GM19043 (cell line): ENCODE measurements around the gene MOGAT3.

Experiments used
- ATAC-seq: cut with Tn5 transposase; IDR thresholded peaks from one replicate; pipeline ENCODE4 v1.9.1; 2021; ENCODE audit warnings: low read depth; ENCODE audit not compliant: unreplicated experiment

MOGAT3 gene, protein sequence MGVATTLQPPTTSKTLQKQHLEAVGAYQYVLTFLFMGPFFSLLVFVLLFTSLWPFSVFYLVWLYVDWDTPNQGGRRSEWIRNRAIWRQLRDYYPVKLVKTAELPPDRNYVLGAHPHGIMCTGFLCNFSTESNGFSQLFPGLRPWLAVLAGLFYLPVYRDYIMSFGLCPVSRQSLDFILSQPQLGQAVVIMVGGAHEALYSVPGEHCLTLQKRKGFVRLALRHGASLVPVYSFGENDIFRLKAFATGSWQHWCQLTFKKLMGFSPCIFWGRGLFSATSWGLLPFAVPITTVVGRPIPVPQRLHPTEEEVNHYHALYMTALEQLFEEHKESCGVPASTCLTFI

DNA sequence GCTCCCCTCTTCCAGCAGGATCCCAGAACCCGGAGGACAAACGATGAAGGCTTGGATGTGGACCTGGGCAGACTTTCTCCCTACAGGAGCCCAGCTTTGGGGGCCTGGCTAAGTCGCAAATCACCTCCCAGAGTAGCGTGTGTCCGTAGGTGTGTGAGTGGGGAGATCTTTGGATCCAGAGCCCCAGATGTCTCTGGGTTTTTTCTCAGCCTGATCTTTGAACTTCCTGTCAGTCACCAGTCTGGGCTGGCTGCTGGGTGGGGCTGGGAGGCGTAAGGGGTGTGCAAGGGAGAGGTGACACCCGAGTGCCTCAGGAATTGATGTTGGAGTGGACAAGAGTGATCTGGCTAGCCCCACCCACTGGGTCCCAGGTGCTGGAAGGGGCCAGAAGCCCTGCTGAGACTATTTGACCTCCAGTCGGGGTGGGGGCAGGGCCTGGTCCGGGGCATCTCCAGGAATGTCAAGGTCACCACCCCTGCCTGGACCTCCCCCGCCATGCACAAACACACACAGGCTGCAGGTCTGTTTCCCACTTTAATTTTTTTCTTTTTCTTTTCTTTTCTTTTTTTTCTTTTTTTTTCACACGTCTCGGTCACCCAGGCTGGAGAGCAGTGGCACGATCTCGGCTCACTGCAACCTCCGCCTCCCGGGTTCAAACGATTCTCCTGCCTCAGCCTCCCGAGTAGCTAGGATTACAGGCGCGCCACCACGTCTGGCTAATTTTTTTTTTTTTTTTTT is at the start of gene MOGAT3:
MOGAT3 (minus strand) TSS at position 175 of the 738 bp plus-strand sequence. CDS start 182 bp downstream, outside the sequence.
- ATAC-seq: no peak

DNA sequence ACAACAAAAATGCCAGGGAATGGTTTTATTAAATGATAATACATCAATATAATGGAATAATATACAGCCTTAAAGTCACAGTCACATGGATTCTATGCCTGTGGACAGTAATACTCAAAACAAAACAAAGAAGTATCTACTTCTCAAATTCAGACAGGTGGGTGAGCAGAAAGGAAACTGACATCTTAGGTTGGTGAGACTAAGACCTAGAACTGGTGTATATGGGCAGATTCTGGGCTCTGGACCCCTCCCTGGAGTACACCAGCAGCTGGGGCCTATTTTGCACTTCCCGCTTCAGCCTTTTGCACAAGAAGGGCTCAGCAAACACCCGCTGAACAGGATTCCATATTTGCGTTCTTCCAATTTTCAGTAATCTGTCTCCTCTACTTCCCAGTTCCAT is 49.5 kb upstream of the MOGAT3 start:
- ATAC-seq: no peak

DNA sequence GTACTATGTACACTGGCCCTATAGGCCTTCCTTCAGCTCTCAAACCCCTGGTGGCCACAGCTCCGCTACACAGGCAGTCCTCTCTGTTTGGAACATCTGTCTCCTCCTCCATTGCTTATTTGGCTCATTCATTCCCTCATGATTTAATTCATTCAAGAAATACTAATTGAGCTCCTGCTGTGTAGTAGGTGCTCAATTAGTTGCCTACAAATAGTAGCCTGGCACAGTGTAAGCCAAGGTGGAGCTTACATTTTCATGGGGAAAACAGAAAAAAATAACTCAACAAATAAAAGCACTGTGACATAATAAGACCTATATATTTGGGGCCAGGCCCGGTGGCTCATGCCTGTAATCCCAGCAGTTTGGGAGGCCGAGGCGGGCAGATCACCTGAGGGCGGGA is 47.4 kb upstream of the MOGAT3 start:
- no peak for ATAC-seq

DNA sequence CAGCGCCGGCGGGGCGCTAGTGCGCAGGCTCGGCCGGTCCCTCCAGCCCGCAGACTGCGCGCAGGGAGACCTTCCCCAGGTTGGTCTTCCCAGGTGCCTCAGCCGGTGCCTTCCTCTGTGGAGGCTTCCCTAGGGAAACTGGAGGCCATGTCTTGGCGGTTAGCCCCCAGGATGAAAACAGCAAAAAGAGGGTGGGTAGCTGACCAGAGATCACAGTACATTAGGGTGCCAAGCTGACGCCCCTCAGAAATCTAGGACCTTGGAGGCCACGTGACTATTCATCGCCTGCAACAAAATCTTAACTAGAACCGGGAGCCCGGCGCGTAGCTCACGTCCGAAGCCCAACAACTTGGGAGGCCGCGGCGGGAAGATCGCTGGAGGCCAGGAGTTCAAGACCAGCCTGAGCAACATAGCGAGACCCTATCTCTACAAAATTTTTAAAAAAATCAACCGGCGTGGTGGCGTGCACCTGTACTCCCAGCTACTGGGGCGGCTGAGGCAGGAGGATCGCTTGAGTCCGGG is 44.4 kb upstream of the MOGAT3 start:
- ATAC-seq: no peak

DNA sequence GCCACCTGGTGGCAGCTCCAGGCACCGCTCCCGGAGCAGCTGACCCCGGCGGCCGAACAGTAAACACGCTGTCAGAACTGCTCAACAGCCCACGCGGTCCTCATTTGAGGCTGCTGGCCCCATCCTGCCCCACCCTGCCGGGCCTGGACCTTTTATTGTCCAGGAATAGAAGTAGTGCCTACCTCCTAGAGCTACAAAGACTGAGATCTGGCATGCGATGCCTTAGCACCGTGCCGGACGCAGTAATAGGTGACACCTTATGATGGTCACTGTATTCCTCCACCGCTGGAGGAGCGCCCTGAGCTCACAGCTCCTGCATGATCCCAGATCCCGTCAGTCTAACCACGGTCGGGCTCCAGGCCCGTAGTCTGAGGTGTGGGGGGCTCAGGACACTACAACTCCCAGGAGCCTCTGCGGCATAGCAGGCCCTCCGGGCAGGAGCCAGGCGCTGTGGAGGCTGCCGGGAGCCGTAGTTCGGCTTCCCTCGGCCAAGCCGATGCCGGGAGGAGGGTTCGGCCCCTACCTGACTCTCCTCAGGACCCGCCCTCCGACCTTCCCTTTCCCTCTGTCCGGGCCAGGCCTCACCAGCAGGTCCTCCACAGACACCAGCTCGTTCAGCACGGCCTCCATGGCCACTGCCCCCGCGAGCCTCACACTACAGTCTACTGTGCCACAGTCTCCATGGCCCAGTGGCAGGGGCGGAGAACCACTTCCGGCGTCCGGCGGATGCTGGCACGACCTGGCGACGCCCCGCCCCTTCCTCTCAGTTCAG is 43.7 kb upstream of the MOGAT3 start, which contains the start of gene FIS1:
FIS1 (minus strand) TSS at position 707 of the 772 bp plus-strand sequence; CDS start at position 630, 77 bp downstream.
- peak; percentile 88 for ATAC-seq

DNA sequence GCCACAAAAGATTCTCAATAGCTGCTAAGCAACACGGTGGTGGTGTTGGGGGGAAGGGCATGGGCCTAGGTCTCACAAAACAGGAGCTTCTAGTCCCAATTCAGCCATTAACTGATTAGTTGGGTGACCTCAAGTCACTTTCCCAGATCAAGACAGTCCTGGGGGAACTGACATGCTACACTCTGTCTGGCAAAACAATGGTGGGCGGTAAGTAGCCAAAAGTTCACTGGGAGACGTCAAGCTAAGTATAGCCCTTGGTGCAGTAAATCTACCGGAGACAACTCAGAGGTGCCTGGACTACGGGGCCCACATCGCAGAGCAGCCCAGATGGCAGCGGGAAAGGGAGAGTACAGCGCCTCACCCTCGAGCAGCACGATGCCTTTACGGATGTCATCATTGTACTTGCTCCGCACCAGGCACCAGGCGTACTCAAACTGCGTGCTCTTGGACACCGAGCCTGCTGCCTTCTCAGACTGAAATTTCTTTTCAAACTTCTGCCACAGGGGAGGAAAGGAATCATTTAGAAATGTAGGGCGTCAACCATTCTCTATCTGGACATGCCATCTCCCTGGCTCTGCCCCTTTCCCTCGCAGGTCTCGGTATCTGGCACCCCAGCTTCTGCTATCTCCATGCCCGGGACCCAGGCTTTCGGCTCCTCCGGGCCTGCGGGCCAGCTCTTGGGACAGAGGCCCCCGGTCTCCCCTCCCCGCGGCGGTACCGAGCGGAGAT is 43.0 kb upstream of the MOGAT3 start:
- ATAC-seq: no peak

DNA sequence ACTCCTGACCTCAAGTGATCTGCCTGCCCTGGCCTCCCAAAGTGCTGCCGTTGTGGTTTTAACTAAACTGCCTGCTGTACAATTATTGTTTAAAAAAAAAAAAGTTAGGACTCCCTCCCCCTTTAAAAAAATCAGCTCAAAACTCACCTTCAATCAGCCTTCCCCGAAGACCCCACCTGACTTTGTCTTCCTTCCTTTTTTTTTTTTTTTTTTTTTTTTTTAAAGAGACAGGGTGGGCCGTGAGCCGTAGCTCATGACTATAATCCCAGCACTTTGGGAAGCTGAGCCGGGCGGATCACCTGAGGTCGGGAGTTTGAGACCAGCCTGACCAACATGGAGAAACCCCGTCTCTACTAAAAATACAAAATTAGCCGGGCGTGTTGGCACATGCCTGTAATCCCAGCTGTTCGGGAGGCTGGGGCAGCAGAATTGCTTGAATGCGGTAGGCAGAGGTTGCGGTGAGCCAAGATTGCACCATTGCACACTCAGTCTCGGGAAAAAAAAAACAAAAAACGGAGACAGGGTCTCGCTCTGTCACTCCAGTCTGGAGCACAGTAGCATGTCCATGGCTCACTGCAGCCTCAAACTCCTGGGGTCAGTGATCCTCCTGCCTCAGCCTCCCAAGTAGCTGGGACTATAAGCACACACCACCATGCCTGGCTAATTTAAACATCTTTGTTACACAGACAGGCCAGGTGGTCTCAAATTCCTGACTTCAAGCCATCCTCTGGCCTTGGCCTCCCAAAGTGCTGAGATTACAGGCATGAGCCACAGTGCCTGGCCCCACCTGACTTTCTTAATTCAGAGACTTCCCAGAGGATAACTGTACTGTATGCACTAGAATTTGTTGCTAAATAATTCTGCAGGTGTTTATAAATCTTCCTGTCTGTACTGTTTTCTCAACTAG is 40.9 kb upstream of the MOGAT3 start:
- no peak for ATAC-seq

DNA sequence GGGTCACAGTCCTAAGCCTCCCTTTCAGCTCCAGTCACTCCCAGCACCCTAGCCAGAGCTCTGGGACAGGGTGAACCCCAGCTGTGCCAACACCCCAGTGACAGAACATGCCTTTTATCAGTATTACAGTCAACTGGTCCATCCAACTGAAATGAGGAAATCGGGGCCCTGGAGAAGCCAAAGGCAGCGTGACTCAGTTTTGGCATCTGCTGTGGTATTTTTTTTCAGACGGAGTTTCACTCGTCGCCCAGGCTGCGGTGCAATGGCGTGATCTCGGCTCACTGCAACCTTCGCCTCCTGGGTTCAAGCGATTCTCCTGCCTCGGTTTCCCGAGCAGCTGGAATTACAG is 40.2 kb upstream of the MOGAT3 start:
- no peak for ATAC-seq

DNA sequence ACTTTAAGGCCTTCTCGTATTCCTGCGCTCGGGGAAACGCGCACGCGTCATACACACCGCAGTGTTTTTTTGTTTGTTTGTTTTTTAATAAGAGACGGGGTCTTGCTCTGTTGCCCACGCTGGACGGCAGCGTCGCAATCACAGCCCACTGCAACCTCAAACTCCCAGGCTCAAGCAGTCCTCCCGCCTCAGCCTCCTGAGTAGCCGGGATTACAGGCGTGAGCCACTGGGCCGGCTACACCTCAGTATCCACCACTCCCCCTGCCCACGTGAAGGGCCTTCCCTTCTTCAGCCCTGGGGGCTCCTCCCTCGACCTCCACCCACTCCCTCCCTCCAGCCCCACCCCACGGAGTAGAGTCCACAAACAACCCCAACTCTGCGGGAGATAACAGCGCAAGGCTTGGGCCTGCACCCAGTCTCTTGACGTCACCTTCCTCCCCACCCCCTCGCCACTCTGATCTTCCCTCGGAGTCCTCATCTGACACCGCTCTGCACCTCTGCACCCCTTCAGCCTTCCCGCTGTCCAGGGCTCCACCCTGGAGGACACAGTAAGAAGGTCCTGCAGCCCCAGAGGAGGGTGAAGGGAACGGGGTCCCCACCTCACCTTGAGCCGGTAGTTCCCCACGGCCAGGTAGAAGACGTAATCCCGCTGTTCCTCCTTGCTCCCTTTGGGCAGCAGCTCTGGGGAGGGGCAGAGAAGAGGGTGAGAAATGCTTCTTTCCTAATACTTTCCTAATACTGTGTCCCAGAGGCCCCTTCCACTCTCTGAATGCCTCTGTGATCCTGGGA is 39.6 kb upstream of the MOGAT3 start:
- no peak for ATAC-seq

DNA sequence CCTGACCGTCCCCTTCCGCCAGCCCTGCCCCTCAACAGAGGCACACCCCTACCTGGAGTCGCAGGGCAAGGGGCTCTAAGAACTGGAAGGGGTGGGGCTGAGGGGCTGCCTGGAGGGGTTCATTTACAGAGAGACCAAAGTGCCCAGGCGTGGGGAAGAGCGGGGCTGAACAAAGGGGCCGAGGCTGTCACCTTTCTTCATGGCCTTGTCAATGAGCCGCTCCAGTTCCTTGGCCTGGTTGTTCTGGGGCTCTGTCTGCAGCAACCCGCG is 39.0 kb upstream of the MOGAT3 start:
- ATAC-seq: no peak

DNA sequence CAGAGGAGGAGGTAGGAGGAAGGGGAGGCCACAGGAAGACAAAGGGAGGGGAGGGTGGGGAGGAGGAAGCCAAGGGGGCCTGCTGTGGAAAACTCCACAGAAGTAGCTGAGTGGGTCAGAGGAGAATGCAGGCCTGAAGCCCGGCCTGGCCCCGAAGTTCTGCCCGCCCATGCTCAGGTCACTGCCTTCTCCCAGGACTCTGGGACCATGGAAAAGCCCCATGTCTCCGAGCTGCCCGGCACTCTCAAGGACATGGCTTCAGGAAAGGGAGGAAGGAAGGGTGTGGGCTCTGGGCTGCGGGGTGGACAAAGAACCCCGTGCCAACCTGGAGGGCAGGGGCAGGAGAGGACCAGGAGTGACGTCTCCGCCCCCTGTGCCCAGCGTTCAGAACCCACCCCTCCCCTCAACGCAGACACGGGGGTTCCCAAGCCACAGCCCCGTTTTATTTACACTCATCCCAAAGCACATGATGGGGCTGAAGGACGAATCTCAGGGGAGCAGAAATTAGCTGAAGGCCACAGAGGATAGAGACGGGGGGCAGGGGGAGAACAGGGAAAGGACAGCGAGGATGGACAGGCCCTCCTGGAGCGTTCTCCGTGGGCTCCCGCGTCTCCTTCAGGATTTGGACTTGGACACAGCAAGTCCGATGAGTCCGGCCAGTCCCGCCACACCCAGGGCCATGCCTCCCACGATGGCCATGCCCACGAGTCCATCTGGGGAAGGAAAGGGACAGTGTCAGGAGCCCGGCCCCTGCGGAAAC is 38.5 kb upstream of the MOGAT3 start:
- ATAC-seq: no peak

DNA sequence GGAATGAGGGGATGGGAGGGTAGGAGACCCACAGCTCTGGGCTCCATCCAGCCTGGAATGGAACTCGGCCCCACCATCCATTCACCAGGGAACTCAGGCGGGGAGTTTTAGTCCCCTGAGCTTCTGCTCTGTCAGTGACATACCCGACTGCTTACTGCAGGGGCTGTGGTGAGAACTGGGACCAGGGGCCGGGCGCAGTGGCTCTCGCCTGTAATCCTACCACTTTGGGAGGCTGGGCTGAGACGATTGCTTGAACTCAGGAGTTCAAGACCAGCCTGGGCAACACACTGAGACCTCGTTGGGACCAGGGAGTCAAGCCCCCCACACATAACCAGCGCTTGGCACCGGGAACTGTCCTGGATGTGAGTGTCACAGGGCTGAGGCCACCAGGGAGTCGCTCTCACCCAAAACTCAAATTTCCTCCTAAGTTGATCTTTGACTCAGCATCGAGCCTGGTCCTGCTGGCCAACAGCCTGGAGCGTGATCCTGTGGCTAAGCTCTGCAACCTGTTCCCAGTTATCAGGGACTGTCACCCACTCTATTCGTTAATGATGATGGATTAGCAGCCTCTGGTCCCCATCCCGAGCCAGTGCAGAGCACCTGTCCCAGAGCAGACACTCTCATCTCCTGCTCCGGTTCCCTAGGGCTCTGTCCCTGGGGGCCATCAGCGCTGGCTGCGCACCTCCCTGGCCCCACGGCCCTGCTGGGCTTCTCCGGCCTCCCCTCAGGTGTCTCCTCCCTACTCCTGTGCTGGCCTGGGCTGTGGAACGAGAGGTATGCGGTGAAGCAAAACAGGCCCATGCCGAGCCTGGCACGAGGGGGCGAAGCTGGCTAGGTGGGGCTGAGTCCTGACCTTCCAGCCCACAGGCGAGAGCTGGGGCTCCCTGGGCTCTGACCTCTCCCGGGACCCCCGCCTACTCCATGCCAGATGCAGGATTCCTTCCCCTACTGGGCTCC is 37.7 kb upstream of the MOGAT3 start:
- no peak for ATAC-seq

DNA sequence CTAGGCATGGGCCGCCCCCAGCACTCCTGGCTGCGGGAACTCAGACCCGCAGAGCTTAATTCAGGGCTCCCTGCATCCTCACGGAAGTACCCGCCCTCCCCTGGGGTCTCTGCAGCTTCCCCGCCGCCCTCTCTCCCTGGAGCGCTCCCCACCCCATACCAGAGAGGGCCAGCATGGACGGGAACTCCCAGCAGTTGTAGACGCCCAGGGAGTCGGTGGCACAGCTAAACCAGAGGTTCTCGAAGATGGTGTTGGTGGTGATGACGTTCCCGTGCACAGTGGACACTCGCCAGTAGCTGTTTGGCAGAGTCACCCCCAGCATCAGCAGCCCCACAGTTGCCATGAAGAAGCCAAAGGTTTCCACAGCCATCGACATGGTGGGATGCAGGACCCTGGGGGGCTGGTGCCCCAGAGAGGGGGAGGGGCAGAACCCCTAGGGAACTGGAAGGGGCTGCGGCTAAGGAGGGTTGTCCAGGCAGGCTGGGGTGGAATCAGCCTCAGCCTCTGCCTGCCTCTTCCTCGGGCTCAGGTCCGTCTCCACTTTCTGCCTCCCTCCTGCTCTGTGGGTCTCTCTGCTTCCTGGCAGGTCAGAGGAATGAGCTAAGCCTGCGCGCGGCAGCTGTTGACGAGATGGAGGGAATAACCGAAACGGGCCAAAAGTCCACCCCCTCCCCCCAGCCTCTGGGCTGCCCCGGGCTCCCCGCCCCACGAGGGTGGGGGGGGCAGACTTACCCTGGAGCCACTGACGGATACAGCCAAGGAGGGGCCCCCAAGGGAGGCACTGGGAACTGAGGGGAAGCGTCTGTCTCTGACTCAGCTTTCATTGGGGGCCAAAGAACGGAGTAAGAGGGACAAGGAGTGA is 36.6 kb upstream of the MOGAT3 start, which contains the start of gene CLDN15:
CLDN15 (minus strand) TSS at position 597 of the 862 bp plus-strand sequence; CDS start at position 376, 221 bp downstream.
- no peak for ATAC-seq

DNA sequence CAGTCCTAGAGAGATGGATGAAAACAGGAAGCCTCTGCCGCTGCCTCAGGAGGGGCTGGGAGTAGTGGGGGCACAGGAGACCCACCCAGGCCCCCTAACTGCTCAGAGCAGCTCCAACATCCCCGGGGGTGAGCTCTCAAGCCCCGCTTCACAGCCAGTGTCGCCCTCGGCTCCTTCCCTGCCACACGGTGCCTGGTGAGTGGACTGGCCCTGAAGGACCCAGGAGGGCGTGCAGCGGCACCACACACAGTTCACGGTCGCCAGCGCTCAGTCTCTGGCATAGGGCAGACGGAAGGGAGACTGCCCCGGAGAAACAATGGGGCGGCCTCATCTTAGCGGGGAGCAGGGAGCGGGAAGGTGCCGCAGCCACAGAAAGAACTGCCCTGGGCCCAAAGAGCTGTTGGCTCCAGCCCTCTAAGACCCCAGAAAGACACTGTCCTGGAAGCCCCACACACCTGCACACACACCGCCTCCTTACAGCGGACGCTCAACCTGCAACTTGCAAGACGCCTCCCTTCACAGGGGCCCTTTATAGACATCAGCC is 35.5 kb upstream of the MOGAT3 start:
- ATAC-seq: no peak

DNA sequence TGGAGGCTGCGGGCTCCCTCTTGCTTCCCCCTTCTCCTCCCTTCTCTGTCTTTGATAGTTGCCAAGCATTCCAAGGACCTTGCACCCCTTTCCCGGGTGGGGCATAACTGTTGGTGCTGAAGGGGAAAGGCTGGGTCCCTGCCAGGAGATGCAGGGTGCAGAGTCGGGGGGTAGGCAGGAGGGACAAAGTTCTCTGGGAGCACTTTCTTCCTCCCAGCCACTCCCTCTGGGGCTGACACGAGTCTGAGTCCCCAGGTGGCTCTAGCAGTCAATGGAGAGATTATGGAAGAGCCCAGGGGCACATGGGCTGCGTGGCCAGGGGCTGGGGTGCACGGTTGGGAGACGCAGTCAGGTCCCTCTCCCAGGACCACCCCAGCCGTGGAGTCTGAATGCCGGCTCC is 34.7 kb upstream of the MOGAT3 start:
- ATAC-seq: no peak

DNA sequence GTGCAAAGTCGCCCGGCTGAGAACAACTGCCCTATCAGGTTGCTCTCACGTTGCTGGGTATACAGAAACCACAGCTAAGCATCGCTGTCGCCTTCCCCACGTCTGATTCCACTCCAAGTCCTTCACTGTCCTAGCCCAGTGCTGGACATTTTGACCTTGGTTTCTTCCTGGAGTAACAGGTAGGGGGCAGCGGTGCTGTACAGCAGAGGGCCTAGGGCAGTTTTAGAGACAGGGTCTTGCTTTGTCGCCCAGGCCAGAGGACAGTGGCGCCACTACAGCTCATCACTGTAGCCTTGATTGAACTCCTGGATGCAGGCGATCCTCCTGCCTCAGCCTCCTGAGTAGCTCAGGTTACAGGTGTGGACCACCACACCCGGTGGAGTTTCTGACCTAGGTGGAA is 34.2 kb upstream of the MOGAT3 start:
- ATAC-seq: no peak
